Thoracic aorta (tissue), 2 donors: Measurements from ENCODE around the gene ANXA6. TPM values are rescaled to one million over a fixed set of nuclear protein-coding genes. Genes with fewer than 3 reads are reported as not detected.

Experiments
- ATAC-seq: fragments of 150-250 bp; one replicate; pipeline ENCODE4 v1.8.0; 2017; ENCODE audit warnings: low read depth; ENCODE audit not compliant: insufficient number of reproducible peaks, low FRiP score
- DNase-seq: peaks from one replicate; pipeline ENCODE4 v3.0.0-alpha.2; 2020; ENCODE audit warnings: low spot score
- H3K27ac ChIP-seq, 2 donors: fragments of 200-600 bp; sonication (generic); 1 replicate in 1 of 2; 2 replicates in 1 of 2; pipeline ENCODE4 v1.5.1; 2016; ENCODE audit warnings: mild to moderate bottlenecking in 2 of 2, moderate library complexity in 2 of 2
- H3K27me3 ChIP-seq: fragments of 200-600 bp; sonication (generic); replicated peaks from 2 replicates; pipeline ENCODE4 v1.6.0; 2016; ENCODE audit warnings: mild to moderate bottlenecking; ENCODE audit not compliant: insufficient read depth
- H3K36me3 ChIP-seq: fragments of 200-600 bp; sonication (generic); one replicate; pipeline ENCODE4 v1.5.1; 2016
- H3K4me1 ChIP-seq, 2 donors: fragments of 200-600 bp; sonication (generic); 1 replicate in 1 of 2; 2 replicates in 1 of 2; pipeline versions ENCODE4 v1.5.1 to v1.6.0; 2016; ENCODE audit warnings: low read depth in 2 of 2, mild to moderate bottlenecking in 1 of 2; ENCODE audit not compliant: control insufficient read depth in 1 of 2
- H3K4me3 ChIP-seq: fragments of 200-600 bp; sonication (generic); 2 replicates; pipeline ENCODE4 v1.5.1; 2016; ENCODE audit warnings: mild to moderate bottlenecking
- H3K9me3 ChIP-seq: fragments of 200-600 bp; sonication (generic); 2 replicates; pipeline ENCODE4 v1.5.1; 2016
- total RNA-seq, 2 donors: library from RNA; depleted of rRNA; stranded (reverse); fragments of >200 nt; gene quantifications; one replicate each; pipeline versions ENCODE4 v1.1.0 to v1.2.3, GENCODE V29; 2016
- TF ChIP-seq, protein P1 (sequence below): fragments of 200-600 bp; sonication (generic); IDR thresholded peaks from one replicate; pipeline ENCODE4 v1.5.1; 2019; ENCODE audit warnings: antibody characterized with exemption

ANXA6 gene
- total RNA-seq, 2 donors from 2014 or later, result 207 to 349 TPM

DNA sequence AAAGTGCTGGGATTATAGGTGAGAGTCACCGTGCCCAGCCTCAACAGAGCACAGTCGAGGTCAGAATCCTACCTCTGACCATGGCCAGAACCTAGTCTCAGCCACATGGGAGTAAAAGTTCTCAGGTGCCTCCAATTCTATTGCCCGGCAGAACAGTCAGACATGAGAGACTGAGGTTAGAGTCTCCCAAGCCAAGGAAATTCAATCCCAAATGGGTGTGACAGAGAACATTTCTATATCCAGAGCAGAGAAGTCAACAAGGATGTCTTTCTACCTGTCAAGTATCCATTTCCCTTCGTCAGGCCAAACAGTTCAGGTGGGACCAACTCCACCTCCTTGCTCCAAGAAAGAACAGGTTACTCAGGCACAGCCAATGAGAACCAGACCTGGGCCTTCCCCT lies 10.5 kb downstream of the ANXA6 start:
- peaks cover 33 to 89% of the 10 kb centered on the region in 2 donors for H3K4me1 ChIP-seq
- TF ChIP-seq, protein P1, sequence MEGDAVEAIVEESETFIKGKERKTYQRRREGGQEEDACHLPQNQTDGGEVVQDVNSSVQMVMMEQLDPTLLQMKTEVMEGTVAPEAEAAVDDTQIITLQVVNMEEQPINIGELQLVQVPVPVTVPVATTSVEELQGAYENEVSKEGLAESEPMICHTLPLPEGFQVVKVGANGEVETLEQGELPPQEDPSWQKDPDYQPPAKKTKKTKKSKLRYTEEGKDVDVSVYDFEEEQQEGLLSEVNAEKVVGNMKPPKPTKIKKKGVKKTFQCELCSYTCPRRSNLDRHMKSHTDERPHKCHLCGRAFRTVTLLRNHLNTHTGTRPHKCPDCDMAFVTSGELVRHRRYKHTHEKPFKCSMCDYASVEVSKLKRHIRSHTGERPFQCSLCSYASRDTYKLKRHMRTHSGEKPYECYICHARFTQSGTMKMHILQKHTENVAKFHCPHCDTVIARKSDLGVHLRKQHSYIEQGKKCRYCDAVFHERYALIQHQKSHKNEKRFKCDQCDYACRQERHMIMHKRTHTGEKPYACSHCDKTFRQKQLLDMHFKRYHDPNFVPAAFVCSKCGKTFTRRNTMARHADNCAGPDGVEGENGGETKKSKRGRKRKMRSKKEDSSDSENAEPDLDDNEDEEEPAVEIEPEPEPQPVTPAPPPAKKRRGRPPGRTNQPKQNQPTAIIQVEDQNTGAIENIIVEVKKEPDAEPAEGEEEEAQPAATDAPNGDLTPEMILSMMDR, result no peak
- no peak for ATAC-seq
- no peaks in the 10 kb centered on the region for H3K9me3 ChIP-seq
- H3K27ac ChIP-seq, result no peak overlapping the region
- H3K36me3 ChIP-seq, result peaks cover 19% of the 10 kb centered on the region
- H3K27me3 ChIP-seq, result no peaks in the 10 kb centered on the region
- no peak overlapping the region for H3K4me3 ChIP-seq
- no peak for DNase-seq

DNA sequence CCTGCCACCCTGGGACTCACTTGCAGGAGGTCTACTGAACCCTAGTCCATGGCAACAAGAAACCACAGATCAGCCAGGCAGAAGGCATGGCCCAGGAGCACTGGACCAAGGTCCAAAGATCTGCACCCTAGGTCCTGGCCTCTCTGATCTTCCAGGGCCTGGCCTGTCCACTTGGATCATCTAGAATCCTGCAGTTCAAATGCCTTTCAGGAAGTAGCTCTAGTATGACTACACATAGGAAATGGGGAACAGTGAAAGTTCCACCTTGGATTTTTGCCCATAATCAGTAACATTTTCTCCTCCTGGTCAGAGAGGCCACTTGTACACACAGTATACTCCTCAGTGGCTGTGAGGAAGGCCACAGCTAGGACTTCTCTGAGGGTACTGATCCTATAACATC lies 11.5 kb downstream of the ANXA6 start:
- no peak overlapping the region for H3K4me3 ChIP-seq
- H3K27me3 ChIP-seq, result no peaks in the 10 kb centered on the region
- no peaks in the 10 kb centered on the region for H3K9me3 ChIP-seq
- no peak for DNase-seq
- ATAC-seq, result no peak
- H3K4me1 ChIP-seq, result peaks cover 35 to 89% of the 10 kb centered on the region in 2 donors
- peaks cover 19% of the 10 kb centered on the region for H3K36me3 ChIP-seq
- TF ChIP-seq, protein P1, result no peak
- no peak overlapping the region for H3K27ac ChIP-seq

DNA sequence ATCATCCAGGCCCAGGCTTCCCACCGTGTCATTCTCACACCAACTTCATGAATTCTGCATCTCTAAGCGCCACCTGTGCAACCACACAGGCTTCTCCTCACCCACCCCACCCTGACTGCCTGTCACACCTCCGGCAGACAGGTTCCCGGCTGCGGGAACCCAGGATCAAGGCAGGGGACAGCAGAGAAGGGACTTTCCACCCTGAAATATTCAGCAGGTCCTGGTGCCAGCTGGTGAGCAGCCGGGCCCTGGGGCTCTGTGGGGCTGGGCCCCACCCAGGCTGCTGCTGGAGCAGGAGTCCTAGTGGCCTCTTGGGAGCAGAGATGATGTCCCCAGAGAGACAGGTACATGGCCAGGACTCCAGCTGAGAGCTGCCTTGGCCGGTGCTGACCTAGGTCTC lies 12.7 kb downstream of the ANXA6 start:
- Histone ChIP-seq H3K9me3 (no peaks in the 10 kb centered on the region), H3K36me3 (peaks cover 22% of the 10 kb centered on the region), H3K27ac (no peak overlapping the region), H3K4me1 (peaks cover 24 to 82% of the 10 kb centered on the region in 2 donors), H3K27me3 (no peaks in the 10 kb centered on the region), H3K4me3 (no peak overlapping the region)
- ATAC-seq, result no peak
- TF ChIP-seq, protein P1, result no peak
- no peak for DNase-seq

DNA sequence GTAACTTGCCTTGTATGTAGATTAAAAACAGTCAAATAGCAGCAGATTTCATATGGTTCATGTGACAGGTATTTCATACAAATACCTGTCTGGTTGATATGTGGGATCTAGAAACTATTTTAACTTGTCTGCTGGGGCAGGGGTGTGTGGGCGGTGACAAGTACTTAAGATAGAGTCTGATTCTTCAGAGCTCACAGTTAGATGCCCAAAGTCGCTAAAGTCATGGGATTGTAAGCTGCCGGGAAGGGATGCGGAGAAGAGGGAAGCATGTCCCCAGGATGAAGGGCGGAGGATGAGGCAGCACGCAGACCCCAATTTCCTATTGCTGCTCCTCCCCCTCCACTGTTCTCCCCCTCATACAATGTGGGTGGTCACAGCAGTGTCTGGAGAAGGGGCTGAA lies 13.3 kb downstream of the ANXA6 start:
- DNase-seq (no peak), ATAC-seq (no peak)
- H3K4me1 ChIP-seq, result peaks cover 18 to 79% of the 10 kb centered on the region in 2 donors
- no peaks in the 10 kb centered on the region for H3K9me3 ChIP-seq
- peaks cover 27% of the 10 kb centered on the region for H3K36me3 ChIP-seq
- no peaks in the 10 kb centered on the region for H3K27me3 ChIP-seq
- TF ChIP-seq, protein P1, result no peak
- no peak overlapping the region for H3K4me3 ChIP-seq
- H3K27ac ChIP-seq, result no peak overlapping the region

DNA sequence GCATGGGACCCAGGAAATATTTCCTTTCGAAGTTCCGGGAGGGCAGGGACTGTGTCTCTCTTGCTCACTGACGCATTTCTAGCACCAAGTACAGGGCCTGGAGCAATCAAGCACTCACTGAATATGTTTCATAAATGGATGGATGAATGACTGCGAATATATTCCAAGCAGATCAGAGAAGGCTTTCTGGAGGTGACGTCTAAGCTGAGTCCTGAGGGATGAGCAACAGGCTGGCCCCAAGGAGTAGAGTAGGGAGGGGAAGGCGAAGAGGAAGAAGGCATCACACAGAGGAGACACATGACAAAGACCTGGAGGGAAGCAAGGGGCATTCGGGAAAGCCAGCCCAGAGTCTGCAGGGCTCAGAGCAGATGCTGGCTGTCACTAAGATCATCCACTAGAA lies 13.9 kb downstream of the ANXA6 start:
- DNase-seq, result no peak
- H3K27ac ChIP-seq, result no peak overlapping the region
- no peaks in the 10 kb centered on the region for H3K27me3 ChIP-seq

More for the DNA sequence above, 13.9 kb downstream of the ANXA6 start:
- H3K9me3 ChIP-seq, result no peaks in the 10 kb centered on the region
- H3K4me3 ChIP-seq, result no peak overlapping the region
- ATAC-seq, result no peak
- peaks cover 33% of the 10 kb centered on the region for H3K36me3 ChIP-seq
- H3K4me1 ChIP-seq, result peaks cover 18 to 79% of the 10 kb centered on the region in 2 donors
- TF ChIP-seq, protein P1, result no peak
